HG03060 (cell line): ENCODE results near the gene TTN.
A peak's percentile ranks its signal among the peaks of the same experiment; 100 is the strongest.

Experiments
- ATAC-seq: cut with Tn5 transposase; IDR thresholded peaks from one replicate; pipeline ENCODE4 v1.9.1; 2021; ENCODE audit warnings: low read depth, moderate number of reproducible peaks; ENCODE audit not compliant: unreplicated experiment

TTN gene

DNA sequence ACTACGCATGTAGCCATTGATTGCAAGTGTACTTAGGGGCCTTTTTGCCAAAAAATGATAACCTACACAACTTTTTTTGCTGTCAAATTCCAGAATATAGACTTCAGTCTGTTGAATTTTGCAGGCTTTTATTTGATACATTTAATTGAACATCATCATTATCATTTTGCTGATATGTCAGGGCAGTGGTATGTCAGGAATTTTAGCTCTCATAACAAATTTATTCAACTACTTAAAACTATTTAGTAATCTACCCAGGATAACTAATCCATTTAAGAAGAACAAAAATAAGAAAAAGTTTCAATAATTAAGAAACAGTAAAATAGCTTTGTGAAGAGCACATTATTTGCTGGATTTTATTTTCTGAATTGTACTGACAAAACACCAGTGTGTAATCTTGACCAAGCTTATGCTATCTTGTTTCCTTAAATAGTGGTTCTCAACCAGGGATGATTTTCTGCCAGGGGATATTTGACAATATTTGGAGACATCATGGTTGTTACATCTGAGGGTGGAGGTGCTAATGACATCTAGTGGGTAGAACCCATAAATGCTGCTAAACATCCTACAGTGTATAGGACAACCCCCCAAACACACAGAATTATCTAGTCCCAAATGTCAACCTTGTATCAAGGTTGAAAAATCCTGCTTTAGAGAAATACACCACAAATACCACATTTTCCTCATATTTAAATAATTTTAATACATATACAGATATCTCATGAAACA, 12.1 kb upstream of the TTN start:
- ATAC-seq: no peak

DNA sequence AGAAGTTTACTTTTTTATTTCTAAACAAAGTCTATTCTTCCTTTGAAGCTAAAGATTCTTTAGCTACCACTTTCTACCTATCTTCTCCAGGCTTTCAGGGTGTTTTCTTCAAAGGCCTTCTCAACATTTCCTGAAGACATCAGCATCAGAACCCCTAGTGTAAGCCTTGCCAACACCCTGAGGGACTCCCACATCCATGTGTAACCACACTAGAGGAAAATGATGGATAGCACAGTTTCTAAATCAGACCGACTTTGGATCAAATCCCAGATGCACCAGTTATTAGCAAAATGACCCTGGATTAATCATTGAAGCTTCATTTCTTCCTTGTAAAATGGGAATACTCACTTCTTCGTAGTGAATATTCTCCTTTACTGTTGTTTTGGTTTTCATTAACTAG, 4.7 kb upstream of the TTN start:
- no peak for ATAC-seq

DNA sequence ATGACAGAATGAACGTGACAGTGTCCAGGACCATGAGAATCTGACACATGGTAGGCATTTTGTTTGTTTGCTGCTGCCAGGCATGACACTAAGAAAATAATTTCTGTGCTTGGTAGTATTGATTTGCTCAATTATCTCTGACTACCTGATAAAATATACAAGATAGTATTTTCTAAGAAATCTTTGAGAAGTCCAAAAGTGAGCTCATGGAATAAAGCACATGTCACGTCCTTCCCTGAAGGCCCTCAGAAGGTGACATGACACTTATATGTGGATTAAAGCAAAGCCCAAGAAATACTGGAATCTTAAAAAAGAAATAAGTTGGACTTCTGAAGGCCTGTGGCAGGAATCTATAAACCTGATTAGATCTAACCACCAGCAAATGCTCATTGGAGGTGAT, 3.8 kb upstream of the TTN start:
- no peak for ATAC-seq

DNA sequence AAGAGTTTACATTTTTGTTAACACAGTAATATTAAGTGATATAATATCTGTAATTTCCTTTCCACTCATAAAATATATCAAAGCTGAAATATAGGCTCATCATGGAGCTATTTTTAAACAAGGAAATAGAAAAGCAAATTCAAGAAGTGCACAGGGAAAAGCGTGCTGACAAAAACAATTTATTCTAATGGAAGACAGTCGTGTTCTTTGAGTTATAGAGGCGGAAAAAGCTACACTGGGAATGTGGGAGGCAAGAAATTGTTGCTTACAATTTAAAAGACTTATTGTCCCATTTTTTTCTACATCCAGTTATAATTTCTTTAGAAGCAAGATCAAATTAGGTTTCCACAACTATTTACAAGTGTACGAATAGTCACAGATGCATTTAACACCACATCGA, 3.2 kb upstream of the TTN start:
- no peak for ATAC-seq

DNA sequence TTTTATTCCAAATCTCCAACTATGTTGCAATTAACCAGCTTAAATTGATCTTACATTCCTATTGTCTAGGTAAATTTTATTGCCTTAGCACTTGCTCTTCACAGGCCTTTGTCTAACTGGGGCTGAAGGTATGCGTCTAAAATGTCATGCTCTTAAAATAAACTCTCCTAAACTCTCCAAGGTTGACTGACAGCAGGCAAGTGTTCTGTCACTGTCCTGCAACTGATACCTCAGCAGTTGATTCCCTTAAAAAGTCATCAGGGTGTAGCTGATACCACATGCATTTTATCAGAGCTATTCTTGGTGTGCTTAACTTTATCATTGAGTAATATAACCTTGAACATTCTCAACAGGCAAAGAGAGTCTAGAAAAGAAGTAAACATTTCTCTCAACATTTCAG, 680 bp downstream of the TTN start:
- no peak for ATAC-seq

DNA sequence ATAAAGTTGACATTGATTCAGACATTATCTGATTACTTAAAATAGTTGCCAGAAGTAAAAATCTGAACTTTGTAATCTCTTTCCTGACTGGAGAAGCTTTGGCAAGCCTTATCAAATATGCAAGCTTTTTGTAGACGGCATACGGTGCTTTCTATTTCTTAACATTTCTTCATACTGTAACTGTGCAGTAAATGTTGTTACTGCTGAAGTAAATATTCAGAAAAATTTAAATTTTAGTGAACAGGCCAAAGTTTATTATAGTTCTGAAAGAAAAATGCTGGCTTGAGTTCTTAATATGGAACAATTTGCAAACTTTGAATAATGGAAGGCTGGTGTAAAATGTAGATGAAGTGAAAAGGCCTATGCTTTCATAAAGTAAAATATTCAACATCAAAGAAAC, 1.8 kb downstream of the TTN start:
- no peak for ATAC-seq

DNA sequence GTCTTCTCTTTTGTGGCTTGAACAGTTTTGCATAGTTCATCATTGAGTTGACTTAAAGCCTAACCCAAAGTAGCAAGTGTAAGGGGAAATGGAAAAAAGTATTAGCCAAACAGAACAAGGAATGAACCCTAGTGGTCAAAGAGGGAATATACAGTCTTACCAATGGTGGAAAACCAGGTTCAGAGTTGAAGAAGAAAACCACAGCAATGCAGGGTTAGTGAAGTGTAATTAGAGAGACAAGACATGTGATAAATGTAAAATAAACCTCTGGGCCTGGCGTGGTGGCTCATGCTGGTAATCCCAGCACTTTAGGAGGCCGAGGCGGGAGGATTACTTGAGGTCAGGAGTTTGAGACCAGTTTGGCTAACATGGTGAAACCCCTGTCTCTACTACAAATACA, 2.4 kb downstream of the TTN start:
- ATAC-seq: peak; percentile 64

DNA sequence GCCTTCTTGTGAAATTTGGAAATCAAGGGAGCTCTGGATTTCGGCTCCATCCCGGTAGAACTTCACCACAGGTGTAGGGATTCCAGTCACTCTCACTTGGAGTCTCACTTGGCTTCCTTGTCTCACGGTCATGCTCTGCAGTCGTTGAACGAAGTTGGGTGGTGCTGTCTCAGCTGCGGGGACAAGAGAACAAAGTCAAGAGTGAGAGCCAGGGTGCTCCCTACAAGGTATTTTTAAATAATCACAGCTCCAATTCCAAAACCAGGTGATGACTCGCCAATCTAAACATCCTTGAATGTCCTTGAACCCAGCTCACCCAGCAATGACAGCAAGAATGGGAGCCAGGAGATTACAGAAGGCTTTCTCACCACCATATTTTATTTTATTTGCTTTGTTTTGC, 6.7 kb downstream of the TTN start:
- ATAC-seq: no peak

DNA sequence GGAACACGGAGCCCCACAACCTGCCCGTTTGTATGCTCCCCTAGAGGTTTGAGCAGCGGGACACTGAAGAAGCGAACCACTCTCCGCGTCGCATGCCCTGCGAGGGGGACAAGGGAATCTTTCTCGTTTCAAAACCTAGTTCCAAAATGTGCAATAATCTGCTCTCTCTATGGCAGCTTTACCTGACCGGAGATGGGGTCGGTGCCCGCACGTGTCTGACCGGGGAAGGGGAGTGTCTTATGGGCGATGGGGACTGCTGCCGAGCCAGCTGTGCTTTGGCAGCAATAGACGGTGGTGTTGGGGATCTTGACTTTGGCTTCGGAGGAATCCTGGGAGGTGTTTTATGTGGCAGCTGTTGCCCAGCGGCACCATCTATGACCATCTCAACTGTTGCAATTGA, 7.9 kb downstream of the TTN start:
- ATAC-seq: no peak

DNA sequence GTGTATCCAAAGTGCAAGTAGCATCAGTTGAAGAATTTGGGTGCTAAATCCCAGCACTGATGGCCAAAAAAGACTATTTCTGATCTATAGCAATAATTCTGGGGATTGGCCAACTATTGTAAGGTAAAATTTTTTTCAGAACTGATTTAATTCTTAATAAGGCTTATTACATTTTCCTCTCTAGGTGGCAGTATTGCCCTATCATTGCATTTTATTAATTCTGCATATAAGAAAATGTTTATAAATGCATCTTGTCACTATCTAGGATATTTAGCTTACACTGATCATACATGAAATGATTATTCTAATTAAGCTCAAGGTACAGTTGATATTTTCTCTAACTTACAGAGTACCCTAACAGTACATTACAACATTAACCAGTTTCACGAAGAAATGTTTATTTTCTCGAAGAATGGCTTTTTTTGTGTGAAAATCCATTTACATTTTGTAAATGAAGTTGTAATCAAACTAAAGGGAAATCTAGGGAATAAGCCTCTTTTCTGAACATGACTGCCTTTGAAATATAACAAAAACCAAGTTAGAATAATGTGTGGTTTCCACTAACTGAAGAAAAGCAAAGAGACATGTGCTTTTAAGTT, 11.0 kb downstream of the TTN start:
- ATAC-seq: no peak

DNA sequence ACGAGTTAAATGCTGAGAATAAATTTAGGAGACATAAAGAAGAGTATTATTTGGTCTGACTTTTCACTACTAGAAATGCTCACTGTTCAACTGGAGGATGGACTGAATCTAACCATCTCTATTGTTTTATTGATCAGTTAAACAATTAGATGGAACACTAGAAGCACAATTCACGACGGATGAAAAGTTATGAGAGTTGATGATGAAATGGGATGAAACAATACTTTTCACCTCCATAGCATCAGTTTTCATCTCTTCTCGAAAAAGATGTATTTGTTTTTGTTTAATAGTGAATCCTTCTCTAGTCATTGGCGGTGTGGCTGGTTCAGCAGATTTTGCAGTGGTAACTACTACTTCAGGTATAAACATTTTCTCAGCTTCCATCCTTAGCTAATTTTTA, 19.3 kb downstream of the TTN start:
- ATAC-seq: no peak

DNA sequence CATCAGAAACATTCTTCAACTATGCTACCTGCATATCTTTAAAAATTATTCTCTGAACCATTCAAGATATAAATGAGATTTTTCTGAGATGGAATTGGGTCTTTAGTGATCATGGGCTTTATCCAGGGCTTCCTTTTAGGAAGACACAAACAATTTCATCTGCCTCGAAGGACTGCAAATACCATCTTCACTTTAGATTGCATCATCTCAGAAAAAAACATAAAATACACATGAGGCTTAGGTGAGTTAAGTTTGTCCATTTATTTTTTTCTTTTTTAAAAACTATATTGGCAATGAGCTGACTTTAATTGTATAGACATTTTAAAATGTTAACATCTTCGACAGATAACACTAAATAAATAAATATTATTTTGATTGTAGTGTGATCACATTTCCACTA, 20.1 kb downstream of the TTN start:
- no peak for ATAC-seq

DNA sequence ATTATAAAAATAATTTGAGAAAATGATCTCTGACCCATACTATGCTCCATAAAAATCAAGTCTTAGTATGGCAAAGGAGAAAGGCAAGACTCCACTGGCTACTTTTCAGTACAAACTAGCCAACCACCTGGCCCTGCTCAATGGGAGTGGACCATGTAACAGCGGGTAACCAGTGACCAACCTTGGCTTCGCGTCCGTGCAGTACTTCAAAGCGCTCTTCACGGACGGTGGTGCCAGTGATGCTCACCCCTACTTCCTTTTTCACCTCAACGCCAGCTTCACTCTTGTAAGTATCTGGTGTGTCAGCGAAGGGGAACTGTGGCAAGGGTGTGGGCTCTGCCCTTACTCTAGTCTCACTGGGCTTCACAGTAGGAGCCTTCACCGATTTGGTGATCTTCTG, 23.3 kb downstream of the TTN start:
- no peak for ATAC-seq

DNA sequence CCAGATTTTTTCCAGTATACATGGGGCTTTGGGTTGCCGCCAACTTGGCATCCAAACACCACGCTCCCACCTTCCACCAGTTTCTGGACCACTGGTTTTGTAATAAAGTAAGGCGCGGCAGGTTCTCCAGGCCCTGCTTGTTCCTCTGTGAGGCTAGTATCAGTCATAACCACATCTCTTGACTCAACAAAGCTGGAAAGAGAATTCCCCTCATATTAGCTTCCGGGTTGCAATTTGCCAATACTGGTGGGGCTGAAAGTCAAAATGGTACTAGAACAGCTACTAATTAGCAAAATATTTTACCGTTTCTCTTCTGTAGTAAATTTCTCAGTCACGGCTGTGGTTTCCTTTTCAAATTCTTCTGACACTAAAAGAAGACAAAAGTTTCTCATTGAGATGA, 25.0 kb downstream of the TTN start:
- no peak for ATAC-seq

DNA sequence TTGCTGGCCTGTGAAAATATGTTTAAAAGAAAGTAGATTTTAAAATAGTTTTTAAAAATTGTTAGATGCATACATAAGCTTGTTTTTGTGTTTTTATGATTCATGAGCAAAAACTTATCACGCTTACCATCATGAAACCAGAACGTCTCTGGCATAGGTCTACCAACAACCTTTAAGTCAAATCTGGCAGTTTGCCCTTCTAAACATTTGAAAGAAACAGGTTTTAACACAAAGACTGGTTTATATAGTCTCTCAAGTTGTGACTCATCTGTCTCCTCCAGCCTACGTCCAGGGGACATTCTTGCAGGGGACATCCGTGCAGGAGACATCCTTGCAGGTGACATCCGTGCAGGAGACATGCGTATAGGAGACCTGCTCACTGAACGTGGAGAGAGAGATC, 29.6 kb downstream of the TTN start:
- ATAC-seq: no peak

DNA sequence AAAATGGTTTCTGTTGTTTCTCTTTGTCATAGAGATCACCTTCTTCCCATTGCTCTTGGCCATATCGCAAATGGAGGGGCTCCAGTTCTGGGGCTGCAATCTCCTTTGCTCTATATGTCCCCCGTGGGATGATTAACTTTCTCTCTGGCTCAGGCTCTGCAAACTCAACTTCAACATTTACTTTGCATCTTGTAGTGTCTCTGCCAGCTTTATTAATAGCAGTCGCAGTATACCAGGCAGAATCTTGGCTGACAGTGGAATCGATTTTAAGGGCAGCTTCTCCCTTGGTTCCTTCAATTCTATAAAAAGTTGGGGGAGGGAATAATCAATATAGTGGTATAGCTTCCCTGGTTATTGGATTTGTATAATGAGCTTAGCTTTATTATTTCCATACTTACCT, 30.5 kb downstream of the TTN start:
- ATAC-seq: no peak

DNA sequence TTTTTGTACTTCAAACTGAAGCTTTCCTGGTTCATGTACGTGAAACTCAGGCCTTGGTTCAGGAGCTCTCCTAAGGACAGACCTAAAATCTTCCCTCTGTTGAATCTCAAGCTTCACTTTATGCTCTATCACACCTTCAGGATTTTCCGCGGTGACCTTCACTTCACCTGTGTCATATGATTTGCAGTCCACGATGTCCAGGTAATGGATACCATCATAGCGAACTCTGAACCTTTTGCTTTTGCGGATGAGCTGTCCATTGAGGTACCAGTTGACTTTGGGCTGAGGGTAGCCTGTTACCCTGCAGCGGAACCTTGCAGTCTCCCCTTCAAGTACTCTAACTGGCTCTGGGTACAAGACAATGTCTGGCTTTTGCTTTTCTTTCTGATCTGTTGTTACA, 31.2 kb downstream of the TTN start:
- ATAC-seq: no peak

DNA sequence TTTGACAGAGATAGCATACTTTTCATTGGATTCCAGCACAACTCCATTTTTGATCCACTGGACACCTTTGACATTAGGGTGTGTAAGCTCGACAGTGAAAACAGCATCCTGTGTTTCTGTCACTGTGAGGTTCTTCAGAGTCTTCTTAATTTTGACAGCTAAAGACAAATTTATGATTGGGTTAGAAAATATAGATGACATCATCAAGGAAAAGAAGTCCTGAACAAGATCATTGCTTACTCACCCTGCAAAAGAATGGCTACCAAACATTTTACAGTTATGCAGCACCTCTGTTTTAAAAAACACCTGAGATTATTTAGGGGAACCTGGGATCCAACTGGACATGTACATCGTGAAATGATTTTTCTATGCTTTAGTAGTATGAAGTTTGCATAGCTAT, 36.7 kb downstream of the TTN start:
- no peak for ATAC-seq

DNA sequence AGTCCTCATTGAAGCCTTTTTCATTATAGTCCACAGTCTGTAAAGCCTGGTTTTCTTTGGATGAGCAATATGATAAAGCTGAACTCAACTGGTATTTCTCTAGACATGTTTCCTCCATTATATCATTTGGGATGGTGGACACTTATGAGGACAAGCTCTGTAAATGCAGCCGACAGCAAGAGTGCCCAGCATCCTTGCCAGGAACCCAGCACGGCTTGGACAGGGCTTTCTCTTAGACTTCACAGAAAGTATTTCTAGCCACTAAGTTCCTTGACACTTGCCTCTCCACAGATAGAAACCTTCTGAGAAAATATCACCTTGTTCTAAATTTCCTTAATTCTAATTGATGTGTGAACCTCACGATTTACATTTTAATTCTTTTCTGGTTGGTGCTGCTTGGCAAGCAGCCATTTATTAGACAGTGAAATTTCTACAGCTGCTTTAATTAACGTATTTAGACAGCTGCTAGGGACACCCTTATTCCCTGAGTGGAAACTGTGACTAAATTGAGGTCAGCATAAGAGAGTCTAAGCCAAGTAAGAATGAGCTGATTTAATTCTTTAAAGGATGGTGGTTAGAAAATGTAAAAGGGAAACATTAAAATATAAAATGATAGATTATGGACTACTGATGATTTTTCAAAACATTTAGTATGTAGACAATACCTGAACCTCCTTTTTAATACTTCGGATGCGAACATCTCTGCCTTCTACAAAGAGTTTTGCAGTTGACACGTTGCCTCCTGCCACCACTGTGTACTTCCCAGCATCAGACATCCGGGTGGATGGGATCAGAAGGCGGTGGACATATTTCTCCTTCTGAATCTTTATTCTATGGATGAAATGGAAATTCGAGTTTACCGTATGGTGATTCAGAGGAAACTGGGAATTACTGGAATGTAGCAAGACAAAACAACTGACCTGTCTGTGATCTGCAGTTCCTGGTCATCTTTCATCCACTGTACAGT, 39.8 kb downstream of the TTN start:
- ATAC-seq: no peak

DNA sequence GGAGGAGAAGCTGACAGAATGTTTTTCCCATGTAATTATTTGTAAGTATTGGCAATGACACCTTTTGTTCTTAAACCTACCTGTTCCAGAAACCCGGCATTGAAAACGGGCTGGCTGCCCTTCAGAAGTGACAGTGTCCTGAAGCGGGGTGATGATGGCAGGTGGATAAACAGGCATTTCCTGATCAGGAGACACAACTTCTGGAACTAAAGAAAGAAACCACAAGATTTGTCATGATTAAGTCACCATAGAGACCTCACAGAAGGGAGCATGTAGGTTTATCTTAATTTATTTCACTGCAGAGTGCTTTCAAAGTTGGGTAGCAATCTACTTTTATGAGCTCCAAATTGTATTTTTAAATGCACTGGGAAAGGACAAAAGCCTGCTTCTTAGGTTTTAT, 43.1 kb downstream of the TTN start:
- no peak for ATAC-seq

DNA sequence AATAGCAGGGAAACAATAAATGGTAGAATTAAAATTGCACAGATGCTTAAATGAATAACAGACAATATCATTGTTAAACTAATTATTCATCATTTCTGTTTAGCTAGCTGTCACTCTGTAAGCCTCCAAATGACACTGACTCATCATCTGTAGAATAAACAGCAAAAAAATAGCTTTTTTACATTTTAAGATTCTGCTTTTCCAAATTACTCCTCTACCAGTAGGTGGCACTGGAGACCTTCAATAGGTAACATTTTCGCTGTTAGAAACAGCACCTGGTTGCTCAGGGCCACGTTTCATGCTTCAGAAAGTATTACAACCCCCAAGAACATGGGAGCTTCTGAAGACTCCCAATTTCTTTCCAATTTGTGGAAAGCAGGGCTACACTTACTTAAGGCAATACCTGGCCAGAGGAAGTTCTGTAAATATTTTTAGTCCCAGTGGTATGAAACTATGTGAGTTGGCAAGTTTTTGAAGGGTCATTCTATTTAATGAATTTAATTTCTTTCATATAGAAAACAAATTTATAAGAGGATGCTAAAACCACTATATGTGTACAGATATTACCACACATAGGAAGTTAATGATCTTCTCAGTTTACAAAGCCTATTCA, 45.4 kb downstream of the TTN start:
- peak; percentile 78 for ATAC-seq
